GM12864 (cell line): ENCODE results near the gene GTF3A.
"Not testable (repeated sequence)": the region's sequence is repeated elsewhere in the genome, so short reads cannot be mapped to it uniquely, and the experiment has no call there.

ENCODE experiments used
- DNase-seq: peaks from one replicate; pipeline ENCODE4 v3.0.0-alpha.2; 2011; ENCODE audit warnings: low read depth
- H3K4me3 ChIP-seq: 2 replicates; pipeline ENCODE4 v1.5.1; 2011; ENCODE audit warnings: mild to moderate bottlenecking, low read depth, low read length, control low read depth
- TF ChIP-seq, protein P1 (sequence below): IDR thresholded peaks from 2 replicates; pipeline ENCODE4 v1.5.1; 2011; ENCODE audit warnings: low read depth, mild to moderate bottlenecking, moderate library complexity, low read length, control low read depth, inconsistent platforms; ENCODE audit errors: missing control alignments

Gene GTF3A

GRCh38 chr13:27396252-27396846, 28.1 kb upstream of the GTF3A start:
- no peak overlapping the region for H3K4me3 ChIP-seq
- TF ChIP-seq, protein P1, sequence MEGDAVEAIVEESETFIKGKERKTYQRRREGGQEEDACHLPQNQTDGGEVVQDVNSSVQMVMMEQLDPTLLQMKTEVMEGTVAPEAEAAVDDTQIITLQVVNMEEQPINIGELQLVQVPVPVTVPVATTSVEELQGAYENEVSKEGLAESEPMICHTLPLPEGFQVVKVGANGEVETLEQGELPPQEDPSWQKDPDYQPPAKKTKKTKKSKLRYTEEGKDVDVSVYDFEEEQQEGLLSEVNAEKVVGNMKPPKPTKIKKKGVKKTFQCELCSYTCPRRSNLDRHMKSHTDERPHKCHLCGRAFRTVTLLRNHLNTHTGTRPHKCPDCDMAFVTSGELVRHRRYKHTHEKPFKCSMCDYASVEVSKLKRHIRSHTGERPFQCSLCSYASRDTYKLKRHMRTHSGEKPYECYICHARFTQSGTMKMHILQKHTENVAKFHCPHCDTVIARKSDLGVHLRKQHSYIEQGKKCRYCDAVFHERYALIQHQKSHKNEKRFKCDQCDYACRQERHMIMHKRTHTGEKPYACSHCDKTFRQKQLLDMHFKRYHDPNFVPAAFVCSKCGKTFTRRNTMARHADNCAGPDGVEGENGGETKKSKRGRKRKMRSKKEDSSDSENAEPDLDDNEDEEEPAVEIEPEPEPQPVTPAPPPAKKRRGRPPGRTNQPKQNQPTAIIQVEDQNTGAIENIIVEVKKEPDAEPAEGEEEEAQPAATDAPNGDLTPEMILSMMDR: no peak
- no peak for DNase-seq

DNA sequence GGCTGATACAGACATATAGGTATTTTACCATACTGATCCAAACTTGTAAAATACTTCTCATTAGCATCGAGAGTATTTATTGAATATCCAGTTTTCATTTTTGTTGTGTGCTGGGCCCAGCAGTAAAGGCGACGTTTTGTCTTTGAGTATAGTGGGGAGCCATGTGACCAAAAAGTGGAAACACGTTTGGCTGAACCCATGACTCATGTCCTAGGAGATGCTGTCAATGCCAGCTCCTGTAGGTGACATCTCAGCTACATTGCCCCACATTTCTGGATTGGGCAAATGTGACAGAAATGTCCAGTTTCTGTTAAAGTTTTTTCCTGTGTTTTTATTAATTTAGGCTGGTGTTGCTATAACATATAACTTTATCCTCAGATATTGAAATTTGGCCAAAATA, 26.1 kb upstream of the GTF3A start:
- DNase-seq: no peak
- no peak overlapping the region for H3K4me3 ChIP-seq
- TF ChIP-seq, protein P1: no peak

DNA sequence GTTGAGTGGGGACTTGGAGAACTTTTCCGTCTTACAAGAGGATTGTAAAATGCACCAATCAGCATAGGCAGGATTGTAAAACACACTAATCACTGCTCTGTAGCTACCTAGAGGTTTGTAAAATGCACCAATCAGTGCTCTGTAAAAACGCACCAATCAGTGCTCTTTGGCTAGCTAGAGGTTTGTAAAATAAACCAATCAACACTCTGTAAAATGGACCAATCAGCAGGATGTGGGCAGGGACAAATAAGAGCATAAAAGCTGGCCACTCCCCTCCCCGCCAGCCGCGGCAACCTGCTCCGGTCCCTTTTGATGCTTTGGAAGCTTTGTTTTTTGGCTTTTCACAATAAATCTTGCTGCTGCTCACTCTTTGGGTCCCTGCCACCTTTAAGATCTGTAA, 24.0 kb upstream of the GTF3A start:
- not testable (repeated sequence) for H3K4me3 ChIP-seq, DNase-seq

DNA sequence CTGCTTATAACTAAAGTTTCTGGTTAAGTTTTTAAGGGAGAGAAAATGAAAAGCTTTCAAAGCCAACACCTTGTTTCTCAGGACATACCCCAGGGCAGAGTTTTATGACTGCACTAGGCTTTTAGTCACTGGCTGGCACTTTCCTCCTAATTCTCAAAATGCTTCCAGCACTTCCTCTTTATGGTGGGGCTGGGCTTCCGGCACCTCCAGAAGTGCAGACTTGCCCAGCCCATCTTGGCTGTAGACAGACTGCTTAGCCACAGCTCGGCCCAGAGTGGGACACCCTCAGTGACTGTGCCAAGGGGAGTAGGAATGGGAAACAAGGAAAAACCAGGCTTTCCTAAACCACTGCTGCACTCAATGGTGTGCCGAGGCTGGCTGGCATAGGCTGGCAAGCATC, 23.2 kb upstream of the GTF3A start:
- TF ChIP-seq, protein P1: no peak
- DNase-seq: no peak
- no peak overlapping the region for H3K4me3 ChIP-seq

DNA sequence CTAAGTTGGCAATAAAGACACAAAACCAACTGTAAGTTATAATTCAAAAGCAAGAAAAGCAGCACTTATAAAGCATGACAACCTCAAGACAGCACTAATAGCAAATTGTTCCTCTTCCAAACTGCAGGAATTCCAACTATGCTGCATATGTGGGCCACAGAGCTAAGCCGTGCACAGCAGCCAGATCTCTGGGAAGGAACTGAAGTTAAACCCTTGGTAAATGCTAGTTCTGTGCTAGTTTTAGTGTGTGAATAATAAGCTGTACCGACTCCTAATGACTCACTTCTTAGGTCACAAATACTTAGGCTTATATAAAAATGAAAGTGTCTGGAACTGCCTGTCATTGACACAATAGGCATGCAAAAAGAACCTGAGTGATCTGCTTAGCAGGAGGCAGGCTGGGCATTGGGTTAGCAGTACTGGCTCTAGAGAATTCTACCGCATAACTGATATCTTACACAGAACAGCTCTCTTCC, 21.2 kb upstream of the GTF3A start:
- DNase-seq: no peak
- H3K4me3 ChIP-seq: no peak overlapping the region
- TF ChIP-seq, protein P1: no peak

GRCh38 chr13:27403727-27404385, 20.6 kb upstream of the GTF3A start:
- TF ChIP-seq, protein P1: no peak
- H3K4me3 ChIP-seq: no peak overlapping the region
- DNase-seq: no peak

- H3K4me3 ChIP-seq: no peak overlapping the region
- TF ChIP-seq, protein P1: no peak
- DNase-seq: no peak
These were observed 19.7 kb upstream of the GTF3A start for GRCh38 chr13:27404680-27405079.
